ENCODE measurements around the gene GALNT12.

DNA sequence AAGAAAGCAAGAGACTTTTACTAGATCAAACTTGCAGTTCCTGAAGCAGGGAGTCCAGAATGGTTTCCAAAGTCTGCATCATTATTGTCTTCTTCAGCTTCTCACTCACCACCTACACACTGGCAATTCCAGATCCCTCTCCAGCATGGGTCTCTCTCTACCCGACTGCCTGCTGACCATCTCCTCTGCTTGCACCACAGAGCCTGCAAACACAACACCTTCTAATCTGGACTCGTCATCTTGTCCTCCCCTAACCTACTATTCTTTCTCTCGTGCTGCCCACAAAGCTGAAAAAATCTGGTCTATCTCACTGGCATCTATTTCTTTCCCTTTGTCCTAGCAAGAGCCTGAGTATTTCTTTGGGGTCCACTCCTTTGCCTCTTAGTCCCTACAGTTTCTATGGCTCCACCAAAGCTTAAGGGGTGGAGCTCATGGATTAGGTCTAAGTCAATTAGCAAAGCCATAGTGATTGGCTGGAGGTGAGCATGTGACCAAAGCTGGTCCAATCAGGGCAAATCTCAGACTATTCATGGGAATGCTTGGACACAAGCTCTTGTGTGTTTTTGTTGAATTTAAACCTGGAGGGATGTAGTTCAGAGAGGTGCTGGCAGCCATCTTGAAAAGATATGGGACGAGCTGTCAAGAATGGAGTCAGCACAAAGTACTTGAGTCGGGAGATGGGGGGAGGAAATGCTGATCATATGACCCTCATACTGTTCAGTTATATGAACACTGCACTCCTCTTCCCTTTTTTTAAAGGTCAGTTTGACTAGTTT is 63.5 kb downstream of the GALNT12 start:
- TF ChIP-seq CTCF (IDR thresholded peaks at IDR 0.05): no peak
- no peak for TF ChIP-seq POLR2AphosphoS5 (IDR thresholded peaks at IDR 0.05)
- TF ChIP-seq POLR2A (IDR thresholded peaks at IDR 0.05): no peak
- no peak for TF ChIP-seq EP300 (IDR thresholded peaks at IDR 0.05)

Measured in upper lobe of left lung (tissue), 4 donors.